Epithelial cell of prostate (primary cell): Measurements from ENCODE around the gene SDK1.
A peak's percentile ranks its signal among the peaks of the same experiment; 100 is the strongest.
"Not testable (repeated sequence)": the region's sequence is repeated elsewhere in the genome, so short reads cannot be mapped to it uniquely, and the experiment has no call there.

Source experiments
- DNase-seq: peaks from one replicate; pipeline ENCODE4 v3.0.0-alpha.2; 2011; ENCODE audit warnings: low read depth, low spot score
- H3K27ac ChIP-seq: fragments of 450-650 bp; 2 replicates; pipeline ENCODE4 v1.5.1; 2017; ENCODE audit warnings: mild to moderate bottlenecking

Gene SDK1

DNA sequence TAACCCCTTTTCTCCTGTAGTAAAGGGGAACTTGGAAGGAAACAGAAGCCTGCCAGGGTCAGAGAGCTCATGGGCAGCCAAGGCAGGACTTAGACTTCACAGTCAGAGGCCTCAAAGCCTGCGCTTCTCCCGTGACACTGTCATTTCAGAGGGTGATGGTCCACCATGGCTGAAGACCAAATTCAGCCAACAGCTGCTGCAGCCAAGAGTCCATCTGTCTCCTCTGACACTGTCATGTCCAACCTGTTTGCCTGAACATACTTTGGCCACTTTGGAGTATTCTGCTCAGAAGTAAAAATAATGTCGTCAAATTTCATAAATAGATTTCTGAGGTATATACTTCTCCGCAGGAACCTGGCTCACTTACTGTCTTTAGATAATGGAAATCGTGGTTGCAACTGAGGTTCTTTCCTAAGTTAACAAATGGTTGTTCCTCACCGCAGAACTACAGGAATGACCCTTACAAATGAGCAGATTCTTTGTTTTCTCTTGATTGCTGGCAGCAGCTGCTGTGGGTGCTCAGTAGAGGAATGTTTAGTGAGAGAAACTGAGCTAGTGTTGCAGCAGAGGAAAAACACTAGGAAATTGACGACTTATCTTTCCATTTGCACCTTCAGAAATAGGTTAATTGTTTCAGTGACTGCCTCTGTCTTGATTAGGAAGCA lies 626.5 kb downstream of the SDK1 start:
- DNase-seq, result no peak
- H3K27ac ChIP-seq, result no peak overlapping the region

DNA sequence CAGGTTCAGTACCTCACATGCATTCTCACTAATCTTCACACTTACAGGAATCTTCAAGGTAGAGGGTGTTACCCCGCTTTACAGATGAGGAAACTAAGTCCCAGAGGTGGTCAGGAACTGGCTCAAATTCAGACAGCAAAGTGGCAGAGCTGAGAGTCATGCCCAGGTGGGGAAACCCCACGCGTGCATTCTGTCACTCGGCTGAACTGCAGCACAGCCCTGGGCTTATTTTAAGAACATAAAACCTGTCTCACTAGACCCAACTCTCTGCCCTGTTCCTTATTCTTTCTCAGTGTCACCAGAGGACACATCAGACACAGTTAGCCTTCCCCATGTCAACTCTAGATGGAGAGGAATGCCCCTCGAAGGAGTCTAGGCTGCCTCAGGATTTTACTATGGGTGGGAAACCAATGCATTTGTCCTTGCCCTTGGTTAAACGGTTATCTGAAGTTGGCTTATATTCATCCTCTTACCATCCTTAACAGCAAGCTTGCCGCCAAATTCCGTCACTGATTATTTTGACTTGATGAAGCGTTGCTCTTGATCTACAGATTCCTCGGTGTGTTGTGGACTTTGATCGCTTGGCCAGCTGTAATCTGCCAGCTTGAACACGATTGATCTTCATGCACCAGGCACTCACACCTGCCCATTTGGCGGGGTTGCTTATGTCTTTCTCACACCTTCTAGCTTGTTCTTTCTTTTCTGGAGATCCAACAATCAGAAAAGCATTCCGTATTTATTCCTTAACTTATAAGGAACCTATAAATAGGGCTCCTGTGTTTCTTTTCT lies 627.9 kb downstream of the SDK1 start:
- no peak for DNase-seq
- H3K27ac ChIP-seq, result no peak overlapping the region

DNA sequence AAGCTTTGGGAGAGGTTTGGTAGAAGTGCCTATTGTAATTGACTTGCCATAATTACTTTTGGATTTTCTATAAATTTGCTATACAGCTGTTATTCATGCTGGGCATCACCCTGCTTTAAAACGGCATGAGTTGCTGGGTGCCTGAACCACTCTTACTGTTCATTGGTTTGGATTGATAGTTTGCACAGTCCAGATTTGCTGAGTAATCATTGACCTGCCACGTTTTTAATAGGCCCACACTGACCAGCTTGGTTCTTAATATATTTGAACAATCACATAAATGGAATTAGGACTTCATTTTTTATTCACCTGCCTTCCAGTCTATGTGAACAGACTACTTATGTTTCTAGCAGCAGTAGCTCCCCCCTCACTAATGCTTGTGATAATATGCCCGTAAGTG lies 630.8 kb downstream of the SDK1 start:
- no peak overlapping the region for H3K27ac ChIP-seq
- DNase-seq, result no peak

DNA sequence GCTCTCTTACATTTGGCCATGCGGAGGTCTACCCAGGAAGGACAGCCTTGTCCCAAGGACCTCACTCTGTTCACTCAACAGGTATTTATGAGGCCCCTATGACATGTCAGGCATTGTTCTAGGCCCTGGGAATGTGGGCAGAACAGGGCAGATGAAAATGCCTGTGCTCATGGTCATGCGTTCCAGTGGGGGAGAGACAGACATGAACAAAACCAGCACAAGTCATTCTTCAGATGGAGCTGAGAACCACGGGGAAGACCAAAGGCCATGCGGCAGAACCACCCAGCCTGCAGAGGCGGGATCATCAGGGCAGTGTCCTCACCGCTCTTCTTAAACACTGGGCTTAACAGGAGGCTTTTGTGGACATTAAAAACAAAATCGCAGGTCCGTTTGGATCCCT lies 636.1 kb downstream of the SDK1 start:
- no peak overlapping the region for H3K27ac ChIP-seq
- no peak for DNase-seq

DNA sequence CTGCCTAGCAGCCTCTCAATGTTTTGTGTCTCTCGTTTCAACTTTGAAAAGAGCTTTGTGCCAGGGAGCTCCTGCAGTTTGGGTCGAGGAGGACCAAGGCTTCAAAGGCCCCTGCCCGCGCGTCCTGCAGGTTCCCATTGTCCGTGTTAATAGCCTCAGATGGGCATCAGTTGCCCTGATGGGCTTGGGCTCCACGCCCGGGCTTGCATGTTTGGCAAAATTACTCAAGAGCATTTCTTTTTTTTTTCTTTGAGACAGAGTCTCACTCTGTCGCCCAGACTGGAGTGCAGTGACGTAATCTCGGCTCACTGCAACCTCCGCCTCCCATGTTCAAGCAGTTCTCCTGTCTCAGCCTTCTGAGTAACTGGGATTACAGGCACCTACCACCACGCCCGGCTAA lies 636.6 kb downstream of the SDK1 start:
- DNase-seq, result no peak

DNA sequence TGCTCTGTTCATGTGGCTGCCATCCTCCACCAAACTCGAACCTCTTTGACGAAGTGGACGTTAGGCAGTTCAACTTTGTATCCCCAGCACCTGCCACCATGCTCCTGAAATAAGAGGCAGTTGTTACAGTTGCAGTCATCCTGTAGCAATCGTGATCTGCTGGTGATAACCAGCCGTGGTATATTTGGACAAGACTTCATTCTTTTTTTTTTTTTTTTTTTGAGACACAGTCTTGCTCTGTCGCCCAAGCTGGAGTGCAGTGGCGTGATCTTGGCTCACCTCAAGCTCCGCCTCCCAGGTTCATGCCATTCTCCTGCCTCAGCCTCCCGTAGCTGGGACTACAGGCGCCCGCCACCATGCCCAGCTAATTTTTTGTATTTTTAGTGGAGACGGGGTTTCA lies 640.7 kb downstream of the SDK1 start:
- DNase-seq, H3K27ac ChIP-seq: not testable (repeated sequence)

More for the DNA sequence above, 636.6 kb downstream of the SDK1 start:
- no peak overlapping the region for H3K27ac ChIP-seq

DNA sequence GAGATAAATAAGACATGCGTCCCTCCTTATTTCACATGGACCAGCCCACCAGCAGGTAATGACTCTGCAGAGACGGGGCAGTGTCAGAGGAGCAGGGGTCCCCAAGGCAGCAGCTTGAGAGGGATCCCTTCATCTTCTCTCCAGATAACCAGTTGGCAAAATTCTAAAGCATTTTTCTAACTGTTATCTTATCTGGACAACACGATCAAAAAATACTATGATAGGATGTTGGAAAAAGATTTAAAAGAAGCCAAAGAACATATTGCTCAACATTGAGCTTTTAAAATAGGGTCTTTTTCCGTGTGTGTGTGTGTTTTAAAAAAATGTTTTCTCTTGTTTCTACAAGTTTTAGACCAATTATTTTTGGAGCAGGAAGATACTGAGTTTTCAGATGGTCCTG lies 641.2 kb downstream of the SDK1 start:
- no peak overlapping the region for H3K27ac ChIP-seq
- no peak for DNase-seq

DNA sequence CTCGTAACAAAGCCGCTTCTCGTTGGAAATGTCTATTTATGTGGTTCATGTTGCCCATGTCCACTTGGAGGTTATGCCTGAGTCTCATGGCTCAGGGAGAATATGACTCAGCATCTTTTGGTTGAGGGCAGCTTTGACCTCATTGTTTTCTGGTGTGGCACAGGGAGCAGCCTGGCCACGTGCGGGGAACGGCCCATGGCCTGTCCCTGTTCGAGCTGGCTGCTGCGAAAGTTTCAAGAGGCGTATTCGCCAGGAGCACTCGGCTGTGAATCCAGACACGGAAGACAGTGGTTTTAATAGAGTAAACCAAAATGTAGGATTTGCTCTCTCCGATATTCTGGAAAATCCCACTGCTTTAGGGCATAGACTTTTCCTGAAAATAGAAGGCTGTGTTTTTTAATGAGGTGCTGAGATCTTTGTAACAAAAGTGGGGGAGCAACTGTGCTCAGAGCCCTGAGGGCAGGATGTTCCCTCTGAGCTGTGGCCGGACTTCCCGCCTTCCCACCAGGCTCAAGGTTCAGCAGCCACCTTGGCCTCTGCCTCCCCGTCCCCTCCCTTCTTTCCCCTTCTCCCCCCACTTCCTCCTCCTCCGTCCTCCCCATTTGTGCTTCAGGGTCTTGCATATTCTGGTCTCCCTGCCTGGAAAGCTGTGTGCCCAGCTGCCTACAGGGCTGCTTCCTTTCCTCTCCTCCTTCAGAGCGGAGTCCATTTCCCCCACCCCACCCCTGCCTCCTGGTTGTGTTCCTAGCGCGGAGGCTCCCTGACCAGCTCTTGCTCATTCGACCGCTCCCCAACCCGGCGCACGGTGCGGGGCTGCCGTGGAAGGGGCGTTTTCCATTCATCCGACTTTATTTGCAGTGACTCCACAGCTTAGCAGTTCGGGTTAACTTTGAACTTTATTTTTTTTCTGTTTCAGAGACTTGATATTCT lies 642.0 kb downstream of the SDK1 start:
- no peak for DNase-seq
- no peak overlapping the region for H3K27ac ChIP-seq

DNA sequence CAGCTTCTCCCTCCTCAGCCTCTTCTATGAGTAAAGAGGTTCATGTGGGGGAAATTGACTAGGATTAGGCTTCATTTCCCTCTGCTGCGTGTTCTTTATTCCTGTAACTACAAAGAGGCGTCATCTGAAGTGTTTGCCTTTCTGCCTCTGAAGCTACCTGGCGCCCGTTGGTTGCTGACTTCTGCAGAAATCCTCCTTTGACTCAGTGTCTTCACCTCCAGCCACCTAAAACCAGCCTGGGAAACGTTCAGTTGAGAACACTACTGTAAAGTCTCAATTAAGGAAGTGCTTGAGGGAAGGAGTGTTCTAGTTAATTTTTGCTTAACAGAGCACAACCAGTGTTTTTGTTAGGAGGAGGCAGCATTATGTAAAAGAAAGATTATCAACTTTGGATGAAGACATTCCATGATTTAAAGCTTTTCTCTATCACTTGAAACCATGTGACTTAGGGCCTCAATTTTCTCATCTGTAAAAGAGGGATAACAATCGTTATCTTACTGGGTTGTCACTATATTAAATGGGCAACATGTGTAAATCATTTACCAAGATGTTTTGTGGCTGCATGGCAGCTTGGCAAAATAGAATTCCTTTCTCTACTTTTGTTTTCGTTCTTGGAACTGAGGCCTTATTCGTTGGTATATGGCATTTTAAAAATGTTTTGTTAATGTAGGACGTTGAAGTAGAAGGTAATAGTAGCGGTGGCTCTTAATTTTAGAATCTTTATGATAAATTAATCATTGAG lies 642.9 kb downstream of the SDK1 start:
- H3K27ac ChIP-seq, result no peak overlapping the region
- DNase-seq, result no peak

DNA sequence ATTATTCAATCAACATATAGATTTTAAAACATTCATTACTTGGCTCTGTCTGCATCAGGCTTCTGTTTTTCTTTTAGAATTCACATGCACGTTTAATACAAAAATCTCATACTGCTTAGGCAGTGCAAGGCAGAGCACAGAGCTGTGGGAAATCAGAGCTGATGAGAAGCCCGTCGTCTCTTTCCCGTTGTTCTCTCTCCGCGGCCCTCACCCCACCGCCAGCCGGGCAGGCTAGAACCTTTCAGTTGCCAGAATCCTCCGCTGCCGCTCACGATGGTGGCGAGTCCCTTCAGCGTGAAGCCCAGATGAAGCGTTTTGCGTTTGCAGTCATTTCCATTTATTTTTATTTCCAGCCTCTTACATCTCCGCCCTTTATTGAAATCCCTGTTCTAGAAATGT lies 648.2 kb downstream of the SDK1 start:
- H3K27ac ChIP-seq, result no peak overlapping the region
- DNase-seq, result no peak

DNA sequence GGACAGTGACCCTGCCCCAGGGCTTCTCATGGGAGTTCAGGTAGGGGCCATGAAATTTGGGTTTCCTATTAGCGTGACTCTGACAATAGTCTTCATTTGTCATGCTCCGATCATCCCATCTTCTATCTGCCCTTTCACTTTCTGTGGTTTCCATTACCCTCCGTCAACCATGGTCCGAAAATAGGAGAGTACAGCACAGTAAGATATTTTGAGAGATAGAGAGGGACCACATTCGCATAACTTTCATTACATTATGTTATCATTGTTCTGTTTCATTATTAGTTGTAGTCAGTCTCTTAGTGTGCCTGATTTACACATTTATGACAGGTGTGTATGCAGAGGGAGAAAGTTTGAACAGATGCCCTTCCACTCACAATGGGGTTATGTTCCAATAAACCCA lies 649.2 kb downstream of the SDK1 start:
- DNase-seq, result no peak
- no peak overlapping the region for H3K27ac ChIP-seq

DNA sequence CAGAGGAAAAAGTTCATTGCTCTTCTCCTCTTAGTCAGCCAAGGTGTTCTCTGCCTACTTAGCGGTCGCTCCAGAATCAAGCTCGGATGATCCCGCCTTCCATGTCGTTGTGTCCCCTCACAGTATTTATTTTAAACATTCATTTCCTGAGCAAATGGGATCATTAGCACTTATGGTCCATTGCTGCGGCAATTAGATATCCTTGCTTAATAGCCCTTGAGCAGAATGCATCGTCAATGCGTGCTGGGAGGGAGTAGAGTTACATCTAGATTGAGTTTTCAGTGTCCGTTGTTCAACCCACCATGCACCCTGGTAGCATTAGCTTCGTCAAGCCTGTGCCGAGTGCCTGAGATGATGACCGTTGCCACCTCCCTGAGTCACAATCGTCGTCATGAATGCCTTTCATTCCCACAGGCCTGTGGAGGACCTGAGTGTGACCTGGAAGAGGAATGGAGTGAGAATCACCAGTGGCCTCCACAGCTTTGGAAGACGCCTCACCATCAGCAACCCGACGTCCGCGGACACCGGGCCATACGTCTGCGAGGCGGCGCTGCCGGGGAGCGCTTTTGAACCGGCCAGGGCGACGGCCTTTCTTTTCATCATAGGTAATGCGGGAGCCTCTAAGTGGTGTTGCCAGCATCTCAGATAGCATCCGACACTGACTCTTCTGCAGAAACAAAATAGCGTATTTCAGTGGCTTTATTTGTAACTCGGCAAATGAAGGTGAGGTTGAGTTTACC lies 650.4 kb downstream of the SDK1 start:
- DNase-seq, result no peak
- H3K27ac ChIP-seq, result no peak overlapping the region

DNA sequence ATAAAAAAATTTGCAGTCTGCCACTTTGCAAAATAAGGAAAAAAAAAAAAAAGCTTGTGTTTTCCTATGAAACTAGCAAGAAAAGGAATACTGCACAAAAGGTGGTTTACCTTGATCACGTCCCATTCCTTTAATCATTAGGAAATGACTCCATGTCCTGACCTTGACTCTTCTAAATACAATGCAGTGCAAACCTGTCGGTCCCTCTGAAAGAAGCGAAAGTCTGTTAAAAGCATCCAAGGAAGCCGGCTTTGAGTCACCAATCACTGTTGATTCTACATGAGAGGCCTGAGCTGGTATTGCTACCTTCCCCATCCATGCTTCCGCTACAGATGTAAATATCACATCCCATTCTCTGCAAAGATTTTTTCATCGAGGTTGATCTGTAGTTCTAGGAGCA lies 652.1 kb downstream of the SDK1 start:
- no peak for DNase-seq
- H3K27ac ChIP-seq, result no peak overlapping the region

DNA sequence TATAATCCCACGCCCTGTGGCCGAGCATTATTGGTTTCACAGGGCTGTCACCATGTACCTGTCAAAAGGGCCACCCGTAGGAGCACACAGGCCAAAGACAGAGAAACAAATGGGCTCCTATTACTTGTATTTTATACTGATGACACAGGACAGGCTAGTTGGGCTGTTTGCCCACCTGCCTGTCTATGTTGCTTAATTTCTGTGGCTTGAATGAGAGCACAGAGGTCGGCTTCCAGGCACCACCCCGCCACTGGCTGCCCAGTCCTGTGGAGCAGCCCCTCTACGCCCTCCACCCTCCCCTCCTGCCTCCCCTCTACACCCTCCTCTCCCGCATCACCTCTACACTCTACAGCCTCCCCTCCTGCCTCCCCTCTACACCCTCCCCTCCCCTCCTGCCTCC lies 652.9 kb downstream of the SDK1 start:
- no peak for DNase-seq
- no peak overlapping the region for H3K27ac ChIP-seq

DNA sequence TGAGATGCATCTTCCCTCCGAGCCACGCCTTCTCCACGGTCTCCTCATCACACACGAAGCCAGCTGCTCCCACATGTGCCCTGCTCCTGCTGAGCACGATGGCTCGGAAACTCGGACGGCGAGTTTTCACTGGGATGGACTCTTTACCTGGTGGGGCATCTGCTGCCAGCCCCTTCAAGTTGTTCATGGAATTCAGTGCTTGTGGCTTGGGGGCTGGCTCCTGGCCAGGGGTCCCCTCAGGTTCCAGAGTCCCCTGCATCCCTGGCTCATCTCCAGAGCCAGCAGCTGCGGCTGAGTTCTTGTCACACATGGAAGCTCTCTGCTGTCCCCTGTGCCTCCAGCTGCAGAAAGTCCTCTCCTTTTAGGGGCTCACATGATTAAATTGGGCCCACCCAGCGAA lies 654.0 kb downstream of the SDK1 start:
- no peak overlapping the region for H3K27ac ChIP-seq
- DNase-seq, result no peak

DNA sequence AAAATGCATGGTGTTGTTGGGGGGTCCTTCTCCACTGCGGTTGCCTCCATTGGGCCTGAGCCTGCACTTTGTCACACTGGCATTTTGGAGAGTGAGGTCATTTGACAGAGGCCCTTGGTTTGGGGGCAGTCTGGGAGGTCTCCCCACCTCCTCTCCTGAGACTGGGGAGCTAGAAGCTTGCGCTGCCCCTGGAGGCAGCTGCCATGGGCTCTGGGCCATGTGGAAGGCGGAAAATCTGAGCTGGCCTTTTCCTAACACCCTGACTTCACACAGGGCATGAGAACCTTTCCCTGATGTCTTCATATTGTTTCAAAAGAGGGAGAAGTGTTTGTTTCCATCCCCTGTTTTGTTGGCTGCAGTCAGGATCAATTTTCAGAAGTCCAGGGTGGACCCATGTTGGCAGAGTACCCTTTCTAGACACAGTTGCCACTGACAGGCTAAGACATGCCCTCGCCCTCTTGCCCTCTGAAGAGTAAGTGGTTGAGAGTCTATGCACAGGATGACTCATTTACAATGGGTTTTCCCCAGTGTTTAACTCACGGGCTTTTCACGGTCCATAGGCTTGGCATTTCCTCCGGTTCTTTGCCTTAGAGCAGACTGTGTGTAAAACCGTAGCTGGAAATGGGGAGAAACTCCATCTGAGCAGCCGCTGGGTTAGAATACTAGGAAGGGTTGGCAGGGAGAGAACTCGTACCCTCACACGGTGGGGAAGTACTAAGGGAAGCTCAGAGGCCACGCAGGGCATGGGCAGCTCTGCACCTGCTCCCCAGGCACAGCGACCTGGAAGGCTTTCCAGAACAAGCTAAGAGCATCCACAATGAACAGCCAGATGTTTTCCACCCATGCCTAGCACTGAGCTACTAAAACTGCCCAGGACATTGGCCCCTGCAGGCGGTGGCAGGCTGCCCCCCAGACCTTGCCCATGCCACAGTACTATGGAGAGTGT lies 655.0 kb downstream of the SDK1 start:
- peak; percentile 64 for DNase-seq
- H3K27ac ChIP-seq, result no peak overlapping the region

DNA sequence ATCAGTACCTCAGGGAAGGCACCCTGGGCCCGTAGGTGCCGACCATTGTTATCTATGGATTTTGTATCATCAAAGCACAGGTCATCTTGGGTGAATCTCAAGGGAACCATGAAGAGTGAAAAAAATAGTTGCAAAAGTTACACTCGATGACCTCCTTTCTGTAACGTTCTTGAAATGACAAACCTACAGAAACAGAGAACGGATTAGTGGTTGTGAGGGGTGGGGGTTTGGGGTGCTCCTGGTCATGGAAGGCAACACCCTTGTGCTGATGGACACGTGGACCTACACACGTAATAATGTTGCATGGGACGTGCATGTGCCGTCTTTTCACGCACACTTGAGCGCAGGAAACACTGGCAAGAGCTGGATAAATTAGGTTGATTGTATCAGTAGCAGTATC lies 655.9 kb downstream of the SDK1 start:
- no peak overlapping the region for H3K27ac ChIP-seq
- DNase-seq, result no peak

DNA sequence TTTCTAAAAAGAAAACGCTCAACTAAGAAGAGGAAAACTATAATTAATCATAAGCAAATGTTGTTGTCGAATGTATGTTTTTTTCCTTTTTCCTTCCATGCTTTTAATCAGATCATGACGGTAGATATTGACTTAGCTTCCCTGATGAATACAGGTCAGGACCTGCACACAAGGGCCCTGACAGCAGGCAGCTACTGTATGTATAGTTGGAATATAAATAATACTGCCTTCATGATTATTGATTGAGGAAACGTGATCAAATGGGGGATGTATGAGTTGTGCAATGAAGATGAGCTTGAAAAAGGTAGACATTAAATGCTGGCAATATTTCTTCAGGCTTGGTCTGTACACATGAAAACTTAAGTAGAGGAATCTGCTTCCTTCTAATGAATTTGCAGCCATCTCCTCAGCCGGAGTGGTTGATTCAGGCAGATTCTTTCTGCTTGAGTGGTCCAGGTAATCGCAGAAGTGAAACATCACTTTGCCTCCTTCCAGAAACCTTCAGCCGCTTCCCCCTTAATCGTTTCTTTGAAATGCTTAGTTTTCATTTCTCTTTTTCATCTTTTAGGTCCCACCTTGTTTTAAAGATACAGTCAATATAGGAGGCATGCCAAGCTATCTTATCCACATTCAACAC lies 656.5 kb downstream of the SDK1 start:
- DNase-seq, result no peak

More for the DNA sequence above, 656.5 kb downstream of the SDK1 start:
- no peak overlapping the region for H3K27ac ChIP-seq
